ENCODE results near the gene SNPH.

SNPH gene

DNA sequence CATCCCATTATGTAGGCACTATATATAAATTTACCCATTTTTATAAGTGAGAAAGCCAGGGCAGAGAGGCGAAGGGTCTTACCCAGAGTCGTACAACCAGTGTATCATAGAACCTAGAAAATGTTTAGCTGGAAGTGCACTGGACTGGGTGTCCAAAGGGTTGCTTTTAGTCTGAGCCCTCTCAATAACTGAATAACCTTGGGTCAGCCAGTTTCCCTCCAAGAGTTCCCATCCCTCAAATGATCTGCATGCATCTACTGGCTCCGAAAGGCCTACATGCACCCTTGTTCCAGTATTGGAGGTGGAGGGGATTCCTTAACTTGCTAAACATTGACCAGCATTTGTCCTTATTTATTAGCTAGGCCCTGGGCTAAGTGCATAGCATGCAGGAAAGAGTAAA, 3.8 kb downstream of the SNPH start:
- DNase-seq, result no peak
- TF ChIP-seq, protein P1, sequence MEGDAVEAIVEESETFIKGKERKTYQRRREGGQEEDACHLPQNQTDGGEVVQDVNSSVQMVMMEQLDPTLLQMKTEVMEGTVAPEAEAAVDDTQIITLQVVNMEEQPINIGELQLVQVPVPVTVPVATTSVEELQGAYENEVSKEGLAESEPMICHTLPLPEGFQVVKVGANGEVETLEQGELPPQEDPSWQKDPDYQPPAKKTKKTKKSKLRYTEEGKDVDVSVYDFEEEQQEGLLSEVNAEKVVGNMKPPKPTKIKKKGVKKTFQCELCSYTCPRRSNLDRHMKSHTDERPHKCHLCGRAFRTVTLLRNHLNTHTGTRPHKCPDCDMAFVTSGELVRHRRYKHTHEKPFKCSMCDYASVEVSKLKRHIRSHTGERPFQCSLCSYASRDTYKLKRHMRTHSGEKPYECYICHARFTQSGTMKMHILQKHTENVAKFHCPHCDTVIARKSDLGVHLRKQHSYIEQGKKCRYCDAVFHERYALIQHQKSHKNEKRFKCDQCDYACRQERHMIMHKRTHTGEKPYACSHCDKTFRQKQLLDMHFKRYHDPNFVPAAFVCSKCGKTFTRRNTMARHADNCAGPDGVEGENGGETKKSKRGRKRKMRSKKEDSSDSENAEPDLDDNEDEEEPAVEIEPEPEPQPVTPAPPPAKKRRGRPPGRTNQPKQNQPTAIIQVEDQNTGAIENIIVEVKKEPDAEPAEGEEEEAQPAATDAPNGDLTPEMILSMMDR (IDR thresholded peaks at IDR 0.05; ENCODE audit: low read depth, low read length), result no peak
- H3K9me3 ChIP-seq, result no peaks in the 10 kb centered on the region
- no peaks in the 10 kb centered on the region for H3K36me3 ChIP-seq
- no peaks in the 10 kb centered on the region for H3K27me3 ChIP-seq
- no peak overlapping the region for H3K4me3 ChIP-seq (ENCODE audit: low read depth, low read length)
- H3K4me1 ChIP-seq, result no peaks in the 10 kb centered on the region

GRCh38 chr20:1272368-1273100, 6.4 kb downstream of the SNPH start:
- Histone ChIP-seq H3K27me3 (no peaks in the 10 kb centered on the region), H3K9me3 (no peaks in the 10 kb centered on the region), H3K4me1 (no peaks in the 10 kb centered on the region), H3K36me3 (no peaks in the 10 kb centered on the region), H3K4me3 (ENCODE audit: low read depth, low read length) (no peak overlapping the region)
- TF ChIP-seq, protein P1 (IDR thresholded peaks at IDR 0.05; ENCODE audit: low read depth, low read length), result no peak
- no peak for DNase-seq

DNA sequence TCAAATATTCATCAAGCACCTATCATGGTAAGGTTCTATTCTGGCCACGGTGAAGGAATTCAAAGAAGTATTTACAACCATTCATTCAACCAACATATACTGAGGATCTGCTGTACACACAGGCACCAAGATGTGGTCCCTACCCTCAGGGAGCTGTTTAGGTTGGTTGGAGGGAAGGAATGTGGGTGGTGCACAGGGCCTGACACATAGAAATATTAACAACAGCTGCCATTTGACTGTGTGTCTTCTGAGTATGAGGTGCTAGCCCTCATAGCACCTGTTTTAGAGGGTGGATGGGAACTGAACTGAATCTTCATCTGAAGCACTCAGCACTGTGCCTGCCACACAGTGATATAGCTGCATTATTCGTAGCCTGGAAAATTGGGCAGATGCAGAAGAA, 7.3 kb downstream of the SNPH start:
- no peak for DNase-seq
- TF ChIP-seq, protein P1 (IDR thresholded peaks at IDR 0.05; ENCODE audit: low read depth, low read length), result no peak

GRCh38 chr20:1274485-1275311, 8.6 kb downstream of the SNPH start:
- TF ChIP-seq, protein P1 (IDR thresholded peaks at IDR 0.05; ENCODE audit: low read depth, low read length), result no peak
- Histone ChIP-seq H3K27me3 (no peaks in the 10 kb centered on the region), H3K36me3 (no peaks in the 10 kb centered on the region), H3K4me1 (no peaks in the 10 kb centered on the region), H3K4me3 (ENCODE audit: low read depth, low read length) (no peak overlapping the region), H3K9me3 (no peaks in the 10 kb centered on the region)
- DNase-seq, result peak; percentile 59

More for the DNA sequence above, 7.3 kb downstream of the SNPH start:
- Histone ChIP-seq H3K4me3 (ENCODE audit: low read depth, low read length) (no peak overlapping the region), H3K9me3 (no peaks in the 10 kb centered on the region), H3K27me3 (no peaks in the 10 kb centered on the region), H3K36me3 (no peaks in the 10 kb centered on the region), H3K4me1 (no peaks in the 10 kb centered on the region)

- no peaks in the 10 kb centered on the region for H3K27me3 ChIP-seq
- no peaks in the 10 kb centered on the region for H3K36me3 ChIP-seq
- TF ChIP-seq, protein P1 (IDR thresholded peaks at IDR 0.05; ENCODE audit: low read depth, low read length), result no peak
- H3K9me3 ChIP-seq, result no peaks in the 10 kb centered on the region
- no peaks in the 10 kb centered on the region for H3K4me1 ChIP-seq
- H3K4me3 ChIP-seq (ENCODE audit: low read depth, low read length), result no peak overlapping the region
- no peak for DNase-seq
Observed at GRCh38 chr20:1275919-1276318, 9.8 kb downstream of the SNPH start.
